Spleen (tissue), 11 donors: Measurements from ENCODE around the gene GDPD5. TPM values are rescaled to one million over a fixed set of nuclear protein-coding genes. Genes with fewer than 3 reads are reported as not detected.
A peak's percentile ranks its signal among the peaks of the same experiment; 100 is the strongest.

Experiments
- DNase-seq: peaks from one replicate; pipeline ENCODE4 v3.0.0-alpha.2; 2020
- H3K27ac ChIP-seq, 8 donors: fragments of 200-600 bp; sonication (generic) in 7 of 8; 1 replicate in 4 of 8; 2 replicates in 4 of 8; pipeline versions ENCODE4 v1.5.0 to v1.8.0; 2016 to 2021; ENCODE audit warnings: inconsistent platforms in 4 of 8, mild to moderate bottlenecking in 4 of 8, moderate library complexity in 1 of 8
- H3K27me3 ChIP-seq, 7 donors: fragments of 200-600 bp; sonication (generic) in 6 of 7; replicated peaks in 1 of 7; 1 replicate in 4 of 7; 2 replicates in 3 of 7; pipeline versions ENCODE4 v1.5.0 to v1.8.0; 2016 to 2021; ENCODE audit warnings: inconsistent platforms in 3 of 7, mild to moderate bottlenecking in 1 of 7
- H3K36me3 ChIP-seq, 6 donors: fragments of 200-600 bp; sonication (generic) in 5 of 6; 1 replicate in 4 of 6; 2 replicates in 2 of 6; pipeline versions ENCODE4 v1.5.0 to v1.8.0; 2016 to 2021; ENCODE audit warnings: inconsistent platforms in 2 of 6
- H3K4me1 ChIP-seq, 6 donors: fragments of 200-600 bp; sonication (generic) in 5 of 6; 1 replicate in 3 of 6; 2 replicates in 3 of 6; pipeline versions ENCODE4 v1.5.0 to v1.8.0; 2016 to 2021; ENCODE audit warnings: inconsistent platforms in 3 of 6
- H3K4me3 ChIP-seq, 8 donors: fragments of 200-600 bp; sonication (generic) in 7 of 8; 1 replicate in 4 of 8; 2 replicates in 4 of 8; pipeline versions ENCODE4 v1.5.0 to v1.8.0; 2016 to 2021; ENCODE audit warnings: inconsistent platforms in 4 of 8, mild to moderate bottlenecking in 4 of 8, moderate library complexity in 2 of 8
- H3K9me3 ChIP-seq, 8 donors: fragments of 200-600 bp; sonication (generic) in 7 of 8; 1 replicate in 4 of 8; 2 replicates in 4 of 8; pipeline versions ENCODE4 v1.5.0 to v1.8.0; 2016 to 2021; ENCODE audit warnings: inconsistent platforms in 4 of 8
- POLR2A ChIP-seq, 3 donors: fragments of 450-650 bp; IDR thresholded peaks; one replicate each; pipeline ENCODE4 v1.5.1; 2017; ENCODE audit warnings: antibody characterized with exemption in 3 of 3, mild to moderate bottlenecking in 1 of 3
- POLR2AphosphoS5 ChIP-seq, 3 donors: sonication (generic); formaldehyde crosslinking; IDR thresholded peaks; one replicate each; pipeline ENCODE4 v1.5.1; 2017; ENCODE audit warnings: antibody characterized with exemption in 3 of 3
- WGBS, 5 donors: extraction: QIAGEN DNeasy Blood & Tissue Kit in 3 of 5; methylation state at CpG; one replicate each; pipeline versions ENCODE4 v1.1.5 to v1.1.7; 2013 to 2018; 5-methylcytosine and 5-hydroxymethylcytosine counted together
- intact Hi-C: fragments of 100-400 bp; cut with DNase I; formaldehyde crosslinking; loops from one replicate; pipeline ENCODE4 v1.15.0; 2023; ENCODE audit warnings: low total_unique reads
- polyA plus RNA-seq, 3 donors: library from polyadenylated mRNA; stranded (reverse); fragments of 200-250 nt; gene quantifications; one replicate each; pipeline ENCODE4 v1.2.1, GENCODE V29; 2013
- total RNA-seq, 7 donors: library from RNA; depleted of rRNA in 3 of 7; stranded (reverse); fragments of >200 nt in 3 of 7; fragmentation: NEBNext Ultra II Directional in 4 of 7; extraction: Animal tissue kit (Norgen Biotek cat#: 25700) in 4 of 7; gene quantifications; one replicate each; pipeline versions ENCODE4 v1.1.0 to v1.2.1, GENCODE V29; 2016 to 2021
- TF ChIP-seq, protein P1 (sequence below), 11 experiments: fragments of 200-600 bp in 7 of 11; fragments of 450-650 bp in 4 of 11; sonication (generic) in 4 of 11; IDR thresholded peaks in 8 of 11; conservative IDR thresholded peaks in 3 of 11; 1 replicate in 7 of 11; 2 replicates in 4 of 11; pipeline versions ENCODE4 v1.4.0 to v1.8.0; 2016 to 2021; ENCODE audit warnings: antibody characterized with exemption in 11 of 11, inconsistent platforms in 4 of 11, mild to moderate bottlenecking in 1 of 11
- donor health status: healthy with polysubstance abuse.
- donor health status: DM: no; HTN: no; CAD: no; lungs with moderate emphysema.
- donor health status: DM: no; HTN: no; CAD: no.
- donor health status: Bipolar disorder and iron deficiency.
- donor health status: healthy.
- donor health status: DM: no; HTN: no; CAD: no.
- donor health status: DM: yes; HTN: yes; CAD: no.

The GDPD5 gene
- total and polyA plus RNA-seq, 10 donors: 44.6 to 273 (median 146) TPM

- Histone ChIP-seq H3K9me3 (peaks cover 0 to 9% (median 0%) of the 10 kb centered on the region in 8 donors), H3K27me3 (peaks cover 0 to 53% (median 35%) of the 10 kb centered on the region in 7 donors), H3K4me1 (peaks cover 5 to 56% (median 26%) of the 10 kb centered on the region in 6 donors), H3K4me3 (peak overlapping the region in 7 of 8 donors; percentile 0 to 56 (median 29)), H3K36me3 (peaks cover 0 to 7% (median 0%) of the 10 kb centered on the region in 6 donors), H3K27ac (peak overlapping the region in 4 of 8 donors; percentile 30 to 48 (median 41))
- TF ChIP-seq, protein P1, sequence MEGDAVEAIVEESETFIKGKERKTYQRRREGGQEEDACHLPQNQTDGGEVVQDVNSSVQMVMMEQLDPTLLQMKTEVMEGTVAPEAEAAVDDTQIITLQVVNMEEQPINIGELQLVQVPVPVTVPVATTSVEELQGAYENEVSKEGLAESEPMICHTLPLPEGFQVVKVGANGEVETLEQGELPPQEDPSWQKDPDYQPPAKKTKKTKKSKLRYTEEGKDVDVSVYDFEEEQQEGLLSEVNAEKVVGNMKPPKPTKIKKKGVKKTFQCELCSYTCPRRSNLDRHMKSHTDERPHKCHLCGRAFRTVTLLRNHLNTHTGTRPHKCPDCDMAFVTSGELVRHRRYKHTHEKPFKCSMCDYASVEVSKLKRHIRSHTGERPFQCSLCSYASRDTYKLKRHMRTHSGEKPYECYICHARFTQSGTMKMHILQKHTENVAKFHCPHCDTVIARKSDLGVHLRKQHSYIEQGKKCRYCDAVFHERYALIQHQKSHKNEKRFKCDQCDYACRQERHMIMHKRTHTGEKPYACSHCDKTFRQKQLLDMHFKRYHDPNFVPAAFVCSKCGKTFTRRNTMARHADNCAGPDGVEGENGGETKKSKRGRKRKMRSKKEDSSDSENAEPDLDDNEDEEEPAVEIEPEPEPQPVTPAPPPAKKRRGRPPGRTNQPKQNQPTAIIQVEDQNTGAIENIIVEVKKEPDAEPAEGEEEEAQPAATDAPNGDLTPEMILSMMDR (IDR thresholded peaks at IDR 0.05 in 8 of 11, conservative IDR thresholded peaks at IDR 0.05 in 3 of 11): no peak
- peak; percentile 51 to 78 (median 71) for TF ChIP-seq POLR2AphosphoS5 (IDR thresholded peaks at IDR 0.05)
- WGBS, 5 donors: 16 to 62% (median 39%) methylated on average over 32 of the region's 32 CpGs
- intact Hi-C loops: no loop called here
- DNase-seq: peak; percentile 94
Observed at GRCh38 chr11:75428281-75428724, 97.4 kb downstream of the GDPD5 start.

DNA sequence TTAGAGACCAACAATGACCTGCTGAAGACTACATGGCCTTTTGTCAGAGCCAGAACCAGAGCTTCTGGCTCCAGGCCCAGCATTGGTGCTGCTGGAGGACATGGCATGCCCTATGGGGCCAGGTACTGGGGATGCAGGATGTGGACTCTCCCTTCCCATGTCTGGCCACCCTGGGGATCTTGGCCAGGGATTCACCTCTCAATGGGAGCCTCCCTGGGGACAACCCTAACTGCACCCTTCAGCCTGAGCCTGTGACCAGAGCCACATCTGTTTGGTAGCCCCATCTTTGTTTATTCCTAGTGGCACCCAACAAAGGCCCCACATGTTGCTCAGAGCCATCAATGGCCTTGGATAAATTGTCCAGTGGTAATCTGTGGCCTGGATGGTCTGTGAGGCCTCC is 98.6 kb downstream of the GDPD5 start:
- peaks cover 0 to 19% (median 0%) of the 10 kb centered on the region in 6 donors for H3K36me3 ChIP-seq
- TF ChIP-seq, protein P1 (IDR thresholded peaks at IDR 0.05 in 8 of 11, conservative IDR thresholded peaks at IDR 0.05 in 3 of 11): no peak
- TF ChIP-seq POLR2AphosphoS5 (IDR thresholded peaks at IDR 0.05): no peak
- TF ChIP-seq POLR2A (IDR thresholded peaks at IDR 0.05): no peak
- intact Hi-C loops: no loop called here
- H3K27me3 ChIP-seq: peaks cover 0 to 42% (median 28%) of the 10 kb centered on the region in 7 donors
- peak; percentile 58 for DNase-seq
- H3K27ac ChIP-seq: no peak overlapping the region
- H3K4me3 ChIP-seq: no peak overlapping the region
- H3K9me3 ChIP-seq: peaks cover 0 to 9% (median 0%) of the 10 kb centered on the region in 8 donors
- H3K4me1 ChIP-seq: peaks cover 5 to 46% (median 24%) of the 10 kb centered on the region in 6 donors

GRCh38 chr11:75426720-75427086 is 99.0 kb downstream of the GDPD5 start:
- no peak for TF ChIP-seq POLR2A (IDR thresholded peaks at IDR 0.05)
- TF ChIP-seq POLR2AphosphoS5 (IDR thresholded peaks at IDR 0.05): no peak
- TF ChIP-seq, protein P1 (IDR thresholded peaks at IDR 0.05 in 8 of 11, conservative IDR thresholded peaks at IDR 0.05 in 3 of 11): no peak

GRCh38 chr11:75425422-75425821 is 100.3 kb downstream of the GDPD5 start:
- H3K4me3 ChIP-seq: no peak overlapping the region
- peaks cover 0 to 30% (median 0%) of the 10 kb centered on the region in 6 donors for H3K36me3 ChIP-seq
- H3K9me3 ChIP-seq: peaks cover 0 to 9% (median 0%) of the 10 kb centered on the region in 8 donors
- peak; percentile 63 for DNase-seq
- peaks cover 0 to 28% (median 13%) of the 10 kb centered on the region in 6 donors for H3K4me1 ChIP-seq
- 87 to 92% (median 89%) methylated on average over 16 to 29 of the region's 29 CpGs for WGBS, 5 donors
- intact Hi-C loops: no loop called here
- H3K27ac ChIP-seq: no peak overlapping the region
- peaks cover 0 to 24% (median 18%) of the 10 kb centered on the region in 7 donors for H3K27me3 ChIP-seq
- TF ChIP-seq POLR2AphosphoS5 (IDR thresholded peaks at IDR 0.05): peak in 1 of 3 donors; percentile 16
- TF ChIP-seq, protein P1 (IDR thresholded peaks at IDR 0.05 in 8 of 11, conservative IDR thresholded peaks at IDR 0.05 in 3 of 11): no peak
- TF ChIP-seq POLR2A (IDR thresholded peaks at IDR 0.05): no peak

More at GRCh38 chr11:75426720-75427086, 99.0 kb downstream of the GDPD5 start:
- Histone ChIP-seq H3K36me3 (peaks cover 0 to 23% (median 0%) of the 10 kb centered on the region in 6 donors), H3K27ac (no peak overlapping the region), H3K27me3 (peaks cover 0 to 37% (median 27%) of the 10 kb centered on the region in 7 donors), H3K9me3 (peaks cover 0 to 9% (median 0%) of the 10 kb centered on the region in 8 donors), H3K4me3 (no peak overlapping the region), H3K4me1 (peaks cover 5 to 41% (median 22%) of the 10 kb centered on the region in 6 donors)
- peak; percentile 36 for DNase-seq
- 80 to 91% (median 84%) methylated on average over 5 of the region's 5 CpGs for WGBS, 5 donors
- intact Hi-C loops: no loop called here
